ENCODE measurements around the gene ACP2. TPM values are rescaled to one million over a fixed set of nuclear protein-coding genes. Genes with fewer than 3 reads are reported as not detected.

Gene ACP2
- total and polyA plus RNA-seq, 9 of the 15 experiments (the other 6 are each of a cell fraction or from before 2014, with no cell fraction given), result 1.9 to 20.0 (median 11.6) TPM

- TF ChIP-seq ZNF561 (CRISPR knock-in tag; conservative IDR thresholded peaks at IDR 0.05) (no peak), ZNF57 (CRISPR knock-in tag; IDR thresholded peaks at IDR 0.05) (no peak), RFX5 (IDR thresholded peaks at IDR 0.05; ENCODE audit: low read depth, low read length) (no peak), SREBF1 (IDR thresholded peaks at IDR 0.05; ENCODE audit: borderline replicate concordance, low read depth, low read length) (no peak), MECOM (CRISPR knock-in tag; IDR thresholded peaks at IDR 0.05) (no peak), KLF13 (tag; IDR thresholded peaks at IDR 0.05; ENCODE audit: borderline replicate concordance, low read depth) (no peak), DEAF1 (CRISPR knock-in tag; IDR thresholded peaks at IDR 0.05) (no peak), EP300 (IDR thresholded peaks at IDR 0.05; ENCODE audit: low read length) (no peak), ZBTB26 (CRISPR knock-in tag; IDR thresholded peaks at IDR 0.05) (no peak), U2AF2 (optimal IDR thresholded peaks at IDR 0.05; ENCODE audit: low read depth, low read length) (no peak), NFYB (IDR thresholded peaks at IDR 0.05; ENCODE audit: extremely low read depth, insufficient read length) (no peak), BHLHE40 (IDR thresholded peaks at IDR 0.05; ENCODE audit: low read length) (no peak), HMG20B (CRISPR knock-in tag; IDR thresholded peaks at IDR 0.05) (no peak), IRF2 (CRISPR knock-in tag; IDR thresholded peaks at IDR 0.05) (no peak)
These were observed 47.4 kb upstream of the ACP2 start (continued) for GRCh38 chr11:47296045-47296444.

Data from K562 (cell line).